ENCODE results near the gene CTSK. TPM values are rescaled to one million over a fixed set of nuclear protein-coding genes. Genes with fewer than 3 reads are reported as not detected.

The CTSK gene
- total RNA-seq, 1 experiment from 2014 or later, result 3.5 TPM

DNA sequence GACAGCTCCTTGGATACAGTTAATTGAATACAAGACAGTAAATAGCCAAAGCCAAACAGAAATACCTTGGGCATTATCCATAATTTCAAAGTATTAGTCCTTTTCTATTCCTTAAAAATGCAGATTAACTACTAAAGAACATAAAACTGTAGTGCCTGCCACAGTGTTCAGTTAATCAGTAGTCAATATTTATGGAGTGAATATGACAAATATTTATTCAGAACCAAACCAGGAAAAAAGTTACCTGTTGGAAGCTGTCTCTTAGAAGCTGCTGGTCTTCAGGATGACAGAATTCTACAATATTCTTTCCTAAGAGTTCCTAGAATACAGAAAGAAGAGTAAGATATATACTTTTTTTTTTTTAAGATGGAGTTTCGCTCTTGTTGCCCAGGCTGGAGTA is 18.2 kb upstream of the CTSK start:
- POLR2A ChIA-PET, result no interaction called here
- Histone ChIP-seq H3K9me3 (ENCODE audit: control insufficient read depth in 1 of 2, insufficient read depth in 1 of 2, low read depth in 1 of 2, low read length in 2 of 2) (no peaks in the 10 kb centered on the region), H3K79me2 (ENCODE audit: insufficient read depth, low read length) (no peaks in the 10 kb centered on the region), H3K4me1 (ENCODE audit: control insufficient read depth in 1 of 2, insufficient read depth in 2 of 2, low read length in 2 of 2) (no peaks in the 10 kb centered on the region), H3K4me2 (ENCODE audit: low read length) (no peak overlapping the region), H4K20me1 (ENCODE audit: insufficient read depth) (no peaks in the 10 kb centered on the region), H3K4me3 (replicated peaks in 1 of 2; ENCODE audit: low read depth in 1 of 2, low read length in 2 of 2) (no peak overlapping the region), H2AFZ (ENCODE audit: low read depth, low read length, poor library complexity, severe bottlenecking) (no peak overlapping the region), H3K9ac (ENCODE audit: low read length) (no peak overlapping the region), H3K9me2 (ENCODE audit: insufficient read depth) (no peaks in the 10 kb centered on the region), H3K27me3 (ENCODE audit: insufficient read depth, low read length) (no peaks in the 10 kb centered on the region), H3K27ac (ENCODE audit: low read depth, low read length) (no peak overlapping the region), H3K36me3 (ENCODE audit: control insufficient read depth in 1 of 2, insufficient read depth in 2 of 2, low read length in 2 of 2) (peaks cover 11 to 20% of the 10 kb centered on the region in 2 experiments; a peak in 3 of 4 replicates)
- no peak for TF ChIP-seq FOSL1 (IDR thresholded peaks at IDR 0.05; ENCODE audit: low read depth)
- no peak for TF ChIP-seq CEBPB (IDR thresholded peaks at IDR 0.05; ENCODE audit: low read depth)
- TF ChIP-seq, protein P1, sequence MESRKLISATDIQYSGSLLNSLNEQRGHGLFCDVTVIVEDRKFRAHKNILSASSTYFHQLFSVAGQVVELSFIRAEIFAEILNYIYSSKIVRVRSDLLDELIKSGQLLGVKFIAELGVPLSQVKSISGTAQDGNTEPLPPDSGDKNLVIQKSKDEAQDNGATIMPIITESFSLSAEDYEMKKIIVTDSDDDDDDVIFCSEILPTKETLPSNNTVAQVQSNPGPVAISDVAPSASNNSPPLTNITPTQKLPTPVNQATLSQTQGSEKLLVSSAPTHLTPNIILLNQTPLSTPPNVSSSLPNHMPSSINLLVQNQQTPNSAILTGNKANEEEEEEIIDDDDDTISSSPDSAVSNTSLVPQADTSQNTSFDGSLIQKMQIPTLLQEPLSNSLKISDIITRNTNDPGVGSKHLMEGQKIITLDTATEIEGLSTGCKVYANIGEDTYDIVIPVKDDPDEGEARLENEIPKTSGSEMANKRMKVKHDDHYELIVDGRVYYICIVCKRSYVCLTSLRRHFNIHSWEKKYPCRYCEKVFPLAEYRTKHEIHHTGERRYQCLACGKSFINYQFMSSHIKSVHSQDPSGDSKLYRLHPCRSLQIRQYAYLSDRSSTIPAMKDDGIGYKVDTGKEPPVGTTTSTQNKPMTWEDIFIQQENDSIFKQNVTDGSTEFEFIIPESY (IDR thresholded peaks at IDR 0.05; ENCODE audit: extremely low read depth, insufficient replicate concordance, low read length), result no peak
- no peak for TF ChIP-seq ZFX (IDR thresholded peaks at IDR 0.05)
- TF ChIP-seq, protein P2, sequence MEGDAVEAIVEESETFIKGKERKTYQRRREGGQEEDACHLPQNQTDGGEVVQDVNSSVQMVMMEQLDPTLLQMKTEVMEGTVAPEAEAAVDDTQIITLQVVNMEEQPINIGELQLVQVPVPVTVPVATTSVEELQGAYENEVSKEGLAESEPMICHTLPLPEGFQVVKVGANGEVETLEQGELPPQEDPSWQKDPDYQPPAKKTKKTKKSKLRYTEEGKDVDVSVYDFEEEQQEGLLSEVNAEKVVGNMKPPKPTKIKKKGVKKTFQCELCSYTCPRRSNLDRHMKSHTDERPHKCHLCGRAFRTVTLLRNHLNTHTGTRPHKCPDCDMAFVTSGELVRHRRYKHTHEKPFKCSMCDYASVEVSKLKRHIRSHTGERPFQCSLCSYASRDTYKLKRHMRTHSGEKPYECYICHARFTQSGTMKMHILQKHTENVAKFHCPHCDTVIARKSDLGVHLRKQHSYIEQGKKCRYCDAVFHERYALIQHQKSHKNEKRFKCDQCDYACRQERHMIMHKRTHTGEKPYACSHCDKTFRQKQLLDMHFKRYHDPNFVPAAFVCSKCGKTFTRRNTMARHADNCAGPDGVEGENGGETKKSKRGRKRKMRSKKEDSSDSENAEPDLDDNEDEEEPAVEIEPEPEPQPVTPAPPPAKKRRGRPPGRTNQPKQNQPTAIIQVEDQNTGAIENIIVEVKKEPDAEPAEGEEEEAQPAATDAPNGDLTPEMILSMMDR (IDR thresholded peaks at IDR 0.05 in 2 of 3, conservative IDR thresholded peaks at IDR 0.05 in 1 of 3; ENCODE audit: borderline replicate concordance in 1 of 3, insufficient read depth in 1 of 3, low read depth in 2 of 3, low read length in 2 of 3), result no peak
- no peak for TF ChIP-seq SIN3A (IDR thresholded peaks at IDR 0.05; ENCODE audit: low read depth)
- TF ChIP-seq, protein P3, sequence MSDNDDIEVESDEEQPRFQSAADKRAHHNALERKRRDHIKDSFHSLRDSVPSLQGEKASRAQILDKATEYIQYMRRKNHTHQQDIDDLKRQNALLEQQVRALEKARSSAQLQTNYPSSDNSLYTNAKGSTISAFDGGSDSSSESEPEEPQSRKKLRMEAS (IDR thresholded peaks at IDR 0.05), result no peak
- no peak for TF ChIP-seq POLR2AphosphoS5 (IDR thresholded peaks at IDR 0.05; ENCODE audit: low read depth, low read length)
- no peak for TF ChIP-seq EZH2 (IDR thresholded peaks at IDR 0.05)
- TF ChIP-seq, protein P4, sequence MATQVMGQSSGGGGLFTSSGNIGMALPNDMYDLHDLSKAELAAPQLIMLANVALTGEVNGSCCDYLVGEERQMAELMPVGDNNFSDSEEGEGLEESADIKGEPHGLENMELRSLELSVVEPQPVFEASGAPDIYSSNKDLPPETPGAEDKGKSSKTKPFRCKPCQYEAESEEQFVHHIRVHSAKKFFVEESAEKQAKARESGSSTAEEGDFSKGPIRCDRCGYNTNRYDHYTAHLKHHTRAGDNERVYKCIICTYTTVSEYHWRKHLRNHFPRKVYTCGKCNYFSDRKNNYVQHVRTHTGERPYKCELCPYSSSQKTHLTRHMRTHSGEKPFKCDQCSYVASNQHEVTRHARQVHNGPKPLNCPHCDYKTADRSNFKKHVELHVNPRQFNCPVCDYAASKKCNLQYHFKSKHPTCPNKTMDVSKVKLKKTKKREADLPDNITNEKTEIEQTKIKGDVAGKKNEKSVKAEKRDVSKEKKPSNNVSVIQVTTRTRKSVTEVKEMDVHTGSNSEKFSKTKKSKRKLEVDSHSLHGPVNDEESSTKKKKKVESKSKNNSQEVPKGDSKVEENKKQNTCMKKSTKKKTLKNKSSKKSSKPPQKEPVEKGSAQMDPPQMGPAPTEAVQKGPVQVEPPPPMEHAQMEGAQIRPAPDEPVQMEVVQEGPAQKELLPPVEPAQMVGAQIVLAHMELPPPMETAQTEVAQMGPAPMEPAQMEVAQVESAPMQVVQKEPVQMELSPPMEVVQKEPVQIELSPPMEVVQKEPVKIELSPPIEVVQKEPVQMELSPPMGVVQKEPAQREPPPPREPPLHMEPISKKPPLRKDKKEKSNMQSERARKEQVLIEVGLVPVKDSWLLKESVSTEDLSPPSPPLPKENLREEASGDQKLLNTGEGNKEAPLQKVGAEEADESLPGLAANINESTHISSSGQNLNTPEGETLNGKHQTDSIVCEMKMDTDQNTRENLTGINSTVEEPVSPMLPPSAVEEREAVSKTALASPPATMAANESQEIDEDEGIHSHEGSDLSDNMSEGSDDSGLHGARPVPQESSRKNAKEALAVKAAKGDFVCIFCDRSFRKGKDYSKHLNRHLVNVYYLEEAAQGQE (IDR thresholded peaks at IDR 0.05; ENCODE audit: low read depth), result no peak
- TF ChIP-seq POLR2A (IDR thresholded peaks at IDR 0.05; ENCODE audit: borderline replicate concordance, extremely low read depth, insufficient read depth, insufficient read length), result no peak
- intact Hi-C loops (cut with micrococcal nuclease), result no loop called here
- DNase-seq (ENCODE audit: low read depth, low spot score) (no peak), ATAC-seq (no peak)
- no TSS peak for BruUV-seq (replicated peaks)
- CTCF ChIA-PET, result interaction anchor here (1.4 kb wide), 1 partner anchor 13 kb away, joined by 5 read pairs; no protein-coding TSS in a partner anchor
- RAD21 ChIA-PET (ENCODE audit: low non-redundant PET in 1 of 2, low total read pairs in 2 of 2, uncharacterized antibody in 2 of 2, unreplicated experiment in 2 of 2), result no interaction called here
